ENCODE measurements around the gene ADPRH. TPM values are rescaled to one million over a fixed set of nuclear protein-coding genes. Genes with fewer than 3 reads are reported as not detected.

ADPRH gene
- total RNA-seq, 1 experiment from 2014 or later = 2.8 TPM

GRCh38 chr3:119557192-119557876, 22.0 kb upstream of the ADPRH start:
- Mint-ChIP-seq H3K4me1 (ENCODE audit: low read depth, unreplicated experiment) (peaks cover 7% of the 10 kb centered on the region), H3K27ac (ENCODE audit: unreplicated experiment) (no peak overlapping the region), H3K36me3 (ENCODE audit: insufficient read depth, unreplicated experiment) (no peaks in the 10 kb centered on the region), H3K9me3 (ENCODE audit: unreplicated experiment) (no peaks in the 10 kb centered on the region), H3K27me3 (ENCODE audit: insufficient read depth, unreplicated experiment) (peaks cover 18% of the 10 kb centered on the region), H3K4me3 (ENCODE audit: unreplicated experiment) (no peak overlapping the region)
- ChIA-PET POLR2A (no interaction called here), CTCF (interaction anchor here (1.0 kb wide), 1 partner anchor 17 kb away, joined by 3 read pairs; no protein-coding TSS in a partner anchor)
- Histone ChIP-seq H3K4me3 (ENCODE audit: low read depth, low read length) (no peak overlapping the region), H3K36me3 (ENCODE audit: control insufficient read depth, insufficient read depth, low read length) (no peaks in the 10 kb centered on the region), H3K9me3 (no peaks in the 10 kb centered on the region), H3K4me1 (no peaks in the 10 kb centered on the region), H3K27me3 (replicated peaks; ENCODE audit: control insufficient read depth, insufficient read depth, low read length) (no peaks in the 10 kb centered on the region; the same call in 1 of the 2 replicates)
- intact Hi-C loops (cut with micrococcal nuclease; ENCODE audit: unreplicated experiment) = no loop called here
- no peak for TF ChIP-seq CTCF (IDR thresholded peaks at IDR 0.05; ENCODE audit: insufficient read depth in 1 of 2, low read depth in 1 of 2, low read length in 1 of 2, severe bottlenecking in 1 of 2, unreplicated experiment in 1 of 2)
- DNase-seq = no peak
- no TSS peak for BruUV-seq (replicated peaks)

- CTCF ChIA-PET = interaction anchor here (1.0 kb wide), 1 partner anchor 16 kb away, joined by 3 read pairs; no protein-coding TSS in a partner anchor
- no peaks in the 10 kb centered on the region for H3K36me3 ChIP-seq (ENCODE audit: control insufficient read depth, insufficient read depth, low read length)
- no peaks in the 10 kb centered on the region for H3K9me3 Mint-ChIP-seq (ENCODE audit: unreplicated experiment)
- H3K4me3 ChIP-seq (ENCODE audit: low read depth, low read length) = no peak overlapping the region
- no peaks in the 10 kb centered on the region; the same call in 1 of the 2 replicates for H3K27me3 ChIP-seq (replicated peaks; ENCODE audit: control insufficient read depth, insufficient read depth, low read length)
- no peaks in the 10 kb centered on the region for H3K9me3 ChIP-seq
- POLR2A ChIA-PET = no interaction called here
- peaks cover 18% of the 10 kb centered on the region for H3K27me3 Mint-ChIP-seq (ENCODE audit: insufficient read depth, unreplicated experiment)
- no peak overlapping the region for H3K4me3 Mint-ChIP-seq (ENCODE audit: unreplicated experiment)
- no peak for TF ChIP-seq CTCF (IDR thresholded peaks at IDR 0.05; ENCODE audit: insufficient read depth in 1 of 2, low read depth in 1 of 2, low read length in 1 of 2, severe bottlenecking in 1 of 2, unreplicated experiment in 1 of 2)
- no peak overlapping the region for H3K27ac Mint-ChIP-seq (ENCODE audit: unreplicated experiment)
- DNase-seq = no peak
- H3K4me1 ChIP-seq = no peaks in the 10 kb centered on the region
- intact Hi-C loops (cut with micrococcal nuclease; ENCODE audit: unreplicated experiment) = no loop called here
- peaks cover 7% of the 10 kb centered on the region for H3K4me1 Mint-ChIP-seq (ENCODE audit: low read depth, unreplicated experiment)
- no TSS peak for BruUV-seq (replicated peaks)
- no peaks in the 10 kb centered on the region for H3K36me3 Mint-ChIP-seq (ENCODE audit: insufficient read depth, unreplicated experiment)
Observed at GRCh38 chr3:119557877-119558269, 21.4 kb upstream of the ADPRH start.

GRCh38 chr3:119558626-119559317, 20.5 kb upstream of the ADPRH start:
- ChIA-PET CTCF (no interaction called here), POLR2A (no interaction called here)
- no peaks in the 10 kb centered on the region for H3K36me3 ChIP-seq (ENCODE audit: control insufficient read depth, insufficient read depth, low read length)
- BruUV-seq (replicated peaks) = no TSS peak
- intact Hi-C loops (cut with micrococcal nuclease; ENCODE audit: unreplicated experiment) = loop anchor here (1.0 kb wide), 1 partner anchor 283 kb away; no protein-coding TSS in a partner anchor
- no peaks in the 10 kb centered on the region for H3K9me3 ChIP-seq
- H3K27me3 Mint-ChIP-seq (ENCODE audit: insufficient read depth, unreplicated experiment) = peaks cover 18% of the 10 kb centered on the region
- H3K27ac Mint-ChIP-seq (ENCODE audit: unreplicated experiment) = no peak overlapping the region
- no peaks in the 10 kb centered on the region for H3K4me1 ChIP-seq
- no peaks in the 10 kb centered on the region for H3K36me3 Mint-ChIP-seq (ENCODE audit: insufficient read depth, unreplicated experiment)
- H3K4me3 ChIP-seq (ENCODE audit: low read depth, low read length) = no peak overlapping the region
- TF ChIP-seq CTCF (IDR thresholded peaks at IDR 0.05; ENCODE audit: insufficient read depth in 1 of 2, low read depth in 1 of 2, low read length in 1 of 2, severe bottlenecking in 1 of 2, unreplicated experiment in 1 of 2) = no peak
- no peak for DNase-seq
- H3K27me3 ChIP-seq (replicated peaks; ENCODE audit: control insufficient read depth, insufficient read depth, low read length) = no peaks in the 10 kb centered on the region; the same call in 1 of the 2 replicates
- no peaks in the 10 kb centered on the region for H3K9me3 Mint-ChIP-seq (ENCODE audit: unreplicated experiment)
- H3K4me3 Mint-ChIP-seq (ENCODE audit: unreplicated experiment) = no peak overlapping the region
- peaks cover 7% of the 10 kb centered on the region for H3K4me1 Mint-ChIP-seq (ENCODE audit: low read depth, unreplicated experiment)
